Measurements from ENCODE around the gene ZDHHC6. TPM values are rescaled to one million over a fixed set of nuclear protein-coding genes. Genes with fewer than 3 reads are reported as not detected.
"Not testable (repeated sequence)": the region's sequence is repeated elsewhere in the genome, so short reads cannot be mapped to it uniquely, and the experiment has no call there.

ZDHHC6 gene
- total and polyA plus RNA-seq, 11 donors = 10.0 to 26.1 (median 16.5) TPM

- Histone ChIP-seq H3K27ac (no peak overlapping the region), H3K36me3 (peaks cover 0 to 94% (median 27%) of the 10 kb centered on the region in 9 donors), H3K4me1 (no peaks in the 10 kb centered on the region), H3K9me3 (no peaks in the 10 kb centered on the region), H3K4me3 (no peak overlapping the region), H3K27me3 (no peaks in the 10 kb centered on the region)
- TF ChIP-seq CTCF (IDR thresholded peaks at IDR 0.05) (no peak), POLR2A (IDR thresholded peaks at IDR 0.05) (no peak)
- ATAC-seq = no peak
- intact Hi-C loops (cut with DNase I) = loop anchor here in 1 of 10 donors (5.0 kb wide), 1 partner anchor 67 kb away; no protein-coding TSS in a partner anchor
- no peak for DNase-seq
- 54 to 56% (median 55%) methylated on average over 4 of the region's 4 CpGs for WGBS, 4 donors
Measured at GRCh38 chr10:112409755-112410154, 37.0 kb downstream of the ZDHHC6 start.

- Histone ChIP-seq H3K36me3 (peaks cover 0 to 94% (median 32%) of the 10 kb centered on the region in 9 donors), H3K4me3 (no peak overlapping the region), H3K27me3 (no peaks in the 10 kb centered on the region), H3K27ac (no peak overlapping the region), H3K9me3 (no peaks in the 10 kb centered on the region), H3K4me1 (no peaks in the 10 kb centered on the region)
- TF ChIP-seq CTCF (IDR thresholded peaks at IDR 0.05) (no peak), POLR2A (IDR thresholded peaks at IDR 0.05) (no peak)
- ATAC-seq (no peak), DNase-seq (no peak)
- intact Hi-C loops (cut with DNase I) = no loop called here
- 63 to 83% (median 69%) methylated on average over 2 of the region's 2 CpGs for WGBS, 4 donors
Measured at GRCh38 chr10:112409299-112409698, 37.4 kb downstream of the ZDHHC6 start.

- WGBS, 4 donors = 78 to 89% (median 81%) methylated on average over 1 of the region's 1 CpG
- Histone ChIP-seq H3K27me3 (no peaks in the 10 kb centered on the region), H3K36me3 (peaks cover 0 to 91% (median 31%) of the 10 kb centered on the region in 9 donors), H3K27ac (no peak overlapping the region), H3K4me1 (no peaks in the 10 kb centered on the region), H3K9me3 (no peaks in the 10 kb centered on the region), H3K4me3 (no peak overlapping the region)
- TF ChIP-seq CTCF (IDR thresholded peaks at IDR 0.05) = no peak
- no peak for TF ChIP-seq POLR2A (IDR thresholded peaks at IDR 0.05)
- no peak for DNase-seq
- intact Hi-C loops (cut with DNase I) = no loop called here
- ATAC-seq = no peak
Measured at GRCh38 chr10:112407696-112408095, 39.0 kb downstream of the ZDHHC6 start.

- H3K27ac ChIP-seq; H3K4me3 ChIP-seq; DNase-seq; intact Hi-C loops (cut with DNase I); H3K27me3 ChIP-seq; H3K9me3 ChIP-seq; ATAC-seq; H3K4me1 ChIP-seq: not testable (repeated sequence)
- peaks cover 0 to 91% (median 31%) of the 10 kb centered on the region in 9 donors for H3K36me3 ChIP-seq
- WGBS, 4 donors = 75 to 83% (median 79%) methylated on average over 2 of the region's 2 CpGs
Measured at GRCh38 chr10:112406806-112407205, 39.9 kb downstream of the ZDHHC6 start.

DNA sequence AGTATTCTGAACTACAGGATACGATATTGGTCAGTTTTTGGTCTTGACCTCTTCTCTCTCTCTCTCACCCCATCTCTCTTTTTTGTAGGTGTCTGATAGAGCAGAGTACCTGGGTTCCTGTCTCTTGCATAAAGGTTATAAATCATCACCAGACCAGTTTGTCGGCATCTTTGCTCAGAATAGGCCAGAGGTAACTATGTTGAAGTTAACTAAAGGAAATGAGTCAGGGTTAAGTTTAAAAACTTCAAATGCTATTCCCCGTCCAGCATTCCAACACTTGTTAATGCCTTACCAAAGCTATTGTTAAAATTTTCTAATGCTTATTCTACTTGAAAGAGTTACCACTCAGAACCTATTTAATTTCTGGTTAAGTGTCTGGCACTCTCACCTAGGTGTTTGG, 42.1 kb downstream of the ZDHHC6 start:
- 82 to 89% (median 85%) methylated on average over 3 of the region's 3 CpGs for WGBS, 4 donors
- H3K9me3 ChIP-seq = no peaks in the 10 kb centered on the region

More for the DNA sequence above, 42.1 kb downstream of the ZDHHC6 start:
- intact Hi-C loops (cut with DNase I) = no loop called here
- Histone ChIP-seq H3K27ac (no peak overlapping the region), H3K4me1 (no peaks in the 10 kb centered on the region), H3K27me3 (no peaks in the 10 kb centered on the region), H3K36me3 (peaks cover 0 to 81% (median 28%) of the 10 kb centered on the region in 9 donors), H3K4me3 (no peak overlapping the region)
- TF ChIP-seq CTCF (IDR thresholded peaks at IDR 0.05) (no peak), POLR2A (IDR thresholded peaks at IDR 0.05) (no peak)
- DNase-seq (no peak), ATAC-seq (no peak)
